Left renal pelvis (tissue), 4 donors: ENCODE data around the gene HID1. TPM values are rescaled to one million over a fixed set of nuclear protein-coding genes. Genes with fewer than 3 reads are reported as not detected.
A peak's percentile ranks its signal among the peaks of the same experiment; 100 is the strongest.
"Not testable (repeated sequence)": the region's sequence is repeated elsewhere in the genome, so short reads cannot be mapped to it uniquely, and the experiment has no call there.

Source experiments
- DNase-seq, 4 donors: peaks; one replicate each; pipeline ENCODE4 v3.0.0-alpha.2; 2013; ENCODE audit warnings: low read depth in 4 of 4, low spot score in 3 of 4
- polyA plus RNA-seq, 4 donors: library from polyadenylated mRNA; unstranded; fragments of 120-200 nt; gene quantifications; one replicate each; pipeline ENCODE4 v1.2.1, GENCODE V29; 2013; ENCODE audit not compliant: insufficient read length in 4 of 4

Gene HID1
- polyA plus RNA-seq, 4 donors, result 5.4 to 19.6 (median 12.6) TPM

DNA sequence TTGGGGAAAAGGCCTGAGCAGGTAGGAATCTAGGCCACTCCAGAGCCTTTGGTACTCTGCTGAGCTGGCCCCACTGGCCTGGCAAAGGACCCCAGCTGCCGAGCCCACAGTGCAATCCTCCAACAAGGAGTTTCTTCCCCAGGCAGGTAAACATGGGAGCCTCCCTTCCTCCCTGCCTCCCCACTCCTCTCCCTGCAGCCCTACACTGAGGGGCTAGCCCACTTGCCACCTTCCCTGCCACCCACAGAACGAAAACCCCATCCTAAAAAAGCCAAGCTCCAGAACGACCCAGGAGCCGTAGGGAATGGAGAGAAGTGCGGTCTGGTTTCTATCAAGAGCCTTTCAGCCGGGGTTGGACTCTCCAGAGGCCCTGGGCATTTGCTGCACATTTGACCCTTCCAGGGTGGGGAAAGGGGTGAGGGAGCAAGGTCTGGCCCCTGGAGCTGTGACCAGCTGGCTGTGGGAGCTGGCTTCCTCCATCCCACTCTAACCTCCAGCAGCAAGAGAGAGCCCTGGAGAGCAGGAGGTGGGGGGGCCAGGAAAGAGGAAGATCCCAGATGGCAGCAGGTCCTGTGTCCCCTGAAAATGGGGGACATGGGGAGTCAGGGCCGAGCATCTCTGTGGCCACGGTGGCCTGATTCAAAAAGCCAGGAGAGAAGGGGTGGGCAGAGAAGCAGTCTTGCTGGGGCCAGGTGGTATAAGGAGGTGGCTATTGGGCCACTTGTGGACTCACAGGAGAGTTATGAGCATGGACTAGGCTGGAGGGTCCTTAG, 1.3 kb downstream of the HID1 start:
- DNase-seq, result no peak

DNA sequence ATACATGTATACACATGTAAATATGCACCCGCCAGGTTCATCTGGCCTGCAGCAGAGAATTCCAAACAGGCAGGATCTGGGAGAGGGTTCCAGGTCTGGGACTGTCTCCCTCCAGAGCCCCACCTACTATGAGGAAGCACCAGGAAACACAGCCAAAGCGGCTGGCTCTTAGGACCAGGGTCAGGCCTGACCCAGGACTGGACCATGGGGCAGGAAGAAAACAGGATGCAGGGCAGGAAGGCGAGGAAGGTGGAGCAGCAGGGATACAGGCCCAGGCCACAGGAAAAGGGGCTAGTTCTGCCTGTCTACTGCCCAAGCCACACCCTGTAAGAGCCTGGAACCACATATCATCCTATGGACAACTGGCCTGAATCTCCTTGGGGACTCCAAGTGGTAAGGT, 2.2 kb downstream of the HID1 start:
- no peak for DNase-seq

- DNase-seq, result not testable (repeated sequence)
Observed at GRCh38 chr17:74969501-74969900, 3.1 kb downstream of the HID1 start.

- no peak for DNase-seq
Observed at GRCh38 chr17:74968361-74968780, 4.2 kb downstream of the HID1 start.

- no peak for DNase-seq
Observed at GRCh38 chr17:74964988-74965622, 7.5 kb downstream of the HID1 start.

GRCh38 chr17:74964246-74964761, 8.3 kb downstream of the HID1 start:
- no peak for DNase-seq

DNA sequence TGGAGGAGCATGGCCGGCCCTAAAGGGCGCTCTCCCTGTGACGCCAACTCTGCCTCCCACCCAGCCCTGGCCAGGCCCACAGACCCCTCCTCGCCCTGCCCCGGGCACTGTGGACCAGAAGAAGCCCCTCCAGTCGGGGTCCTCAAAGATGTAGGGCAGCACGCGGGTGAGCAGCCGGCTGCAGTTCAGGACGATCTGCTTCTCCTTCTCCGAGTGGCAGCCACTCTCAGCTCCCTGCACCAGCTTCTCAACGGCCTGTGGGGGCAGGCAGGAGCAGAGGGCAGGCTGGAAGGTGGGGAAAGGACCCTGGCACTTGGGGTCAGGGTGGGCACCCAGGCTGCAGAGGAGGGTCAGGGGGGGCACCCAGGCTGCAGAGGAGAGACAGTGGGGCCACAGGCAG, 8.9 kb downstream of the HID1 start:
- no peak for DNase-seq

DNA sequence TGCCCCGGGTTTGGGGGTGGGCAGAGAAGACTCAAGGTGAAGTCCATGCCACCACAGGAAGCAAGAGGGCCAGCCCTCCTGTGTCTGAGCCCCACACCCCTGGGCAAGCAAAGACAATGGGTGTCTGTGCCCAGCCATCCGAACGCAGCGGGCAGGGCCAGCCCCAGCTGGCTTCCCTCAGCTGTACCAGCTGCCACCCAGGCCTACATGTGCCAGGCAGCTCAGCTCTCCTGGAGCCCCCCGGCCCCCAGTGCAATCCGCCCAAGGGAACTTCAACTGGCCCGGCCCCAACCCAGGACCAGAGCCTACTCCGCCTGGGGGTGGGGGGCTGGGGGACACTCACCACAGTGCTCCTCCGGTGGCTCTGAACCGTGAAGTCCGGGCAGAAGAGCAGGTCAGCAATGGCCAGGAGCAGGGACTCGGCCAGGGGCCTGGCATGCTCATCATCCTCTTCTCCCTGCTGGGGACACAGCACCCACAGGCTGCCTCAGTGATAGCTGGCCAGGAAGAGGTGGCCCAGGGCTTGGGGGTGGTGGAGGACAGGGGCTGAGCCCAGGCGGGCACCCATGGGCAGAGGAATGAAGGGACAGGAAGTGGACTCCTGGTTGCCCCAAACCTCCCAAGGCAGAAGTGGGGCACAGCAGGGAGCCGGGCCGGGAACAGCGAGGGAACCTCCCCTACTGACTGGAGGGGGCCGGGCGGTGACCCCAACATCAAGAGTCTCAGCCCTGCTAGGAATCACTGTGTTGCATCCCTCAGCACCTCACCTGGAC, 9.8 kb downstream of the HID1 start:
- DNase-seq, result no peak

- peak in 3 of 4 donors; percentile 70 to 77 (median 72) for DNase-seq
Observed at GRCh38 chr17:74961657-74962350, 10.8 kb downstream of the HID1 start.

DNA sequence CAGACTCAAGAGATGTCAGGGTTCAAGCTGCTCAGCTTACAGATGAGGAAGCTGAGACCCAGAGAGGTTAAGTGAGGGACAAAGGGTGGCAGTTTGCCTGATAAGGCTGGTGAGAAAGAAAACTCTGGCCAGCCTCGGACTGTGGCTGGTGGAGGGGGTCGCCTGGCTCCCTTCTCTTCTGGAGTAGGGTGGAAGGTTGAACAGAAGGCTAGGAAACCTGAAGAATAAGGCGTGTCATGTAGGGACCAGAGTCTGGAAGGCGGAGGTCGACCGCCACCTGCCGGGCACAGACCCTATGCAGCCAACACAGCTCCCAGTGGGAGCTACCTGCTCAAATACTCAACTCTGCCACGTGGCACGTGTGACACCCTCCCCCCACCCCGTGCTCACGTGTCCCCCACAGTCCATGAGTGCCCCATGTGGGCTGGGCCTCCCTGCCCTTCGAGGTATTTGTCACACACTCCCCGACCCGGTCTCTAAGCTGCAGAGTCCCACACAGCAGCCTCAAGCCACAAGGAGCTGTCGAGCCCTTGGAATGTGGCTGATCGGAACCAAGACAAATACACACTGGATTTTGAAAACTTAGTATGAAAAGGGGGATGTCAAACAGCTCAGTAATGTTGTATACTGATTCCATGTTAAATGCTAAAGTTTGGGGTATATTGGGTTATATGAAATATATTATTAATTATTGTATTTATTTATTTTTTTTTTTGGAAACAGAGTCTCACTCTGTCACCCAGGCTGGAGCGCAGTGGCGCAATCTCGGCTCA, 11.8 kb downstream of the HID1 start:
- DNase-seq, result no peak

- no peak for DNase-seq
Observed at GRCh38 chr17:74959826-74960515, 12.6 kb downstream of the HID1 start.

DNA sequence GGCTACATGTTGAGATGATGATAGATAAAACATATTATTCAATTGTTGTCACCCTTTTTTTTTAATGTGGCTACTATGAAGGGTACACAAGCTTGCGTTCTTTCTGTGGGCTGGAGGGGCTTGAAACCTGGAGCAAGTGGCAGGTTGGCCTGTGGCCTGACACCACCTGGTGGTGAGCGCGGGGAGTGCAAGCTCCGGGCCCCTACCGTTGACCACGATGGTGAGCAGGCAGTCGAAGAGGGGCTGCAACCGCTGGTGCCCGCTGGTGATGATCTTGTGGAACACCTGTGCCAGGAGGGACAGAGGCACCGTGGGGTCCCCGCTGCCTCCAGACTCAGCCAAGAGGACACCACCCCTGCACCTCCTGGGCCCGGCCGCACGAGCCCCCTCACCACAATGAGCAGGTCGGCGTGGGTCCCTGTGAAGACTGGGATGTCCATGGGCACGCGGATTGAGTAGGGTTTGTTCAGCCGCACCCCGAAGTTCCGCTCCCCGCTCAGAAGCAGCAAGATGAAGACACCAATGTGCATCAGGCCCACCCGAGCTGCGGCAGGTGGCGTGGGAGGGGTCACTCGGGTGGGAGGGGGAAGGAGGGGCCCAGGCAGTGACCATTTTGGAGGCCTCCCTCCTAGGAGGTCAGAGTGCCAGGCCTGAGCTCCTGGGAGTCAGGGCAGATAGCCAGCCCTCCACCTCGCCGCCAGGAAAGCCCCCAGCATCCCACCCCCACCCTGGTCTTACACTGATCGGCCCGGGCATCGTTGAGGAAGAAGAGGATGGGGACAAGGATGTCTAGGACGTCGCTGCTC, 14.4 kb downstream of the HID1 start:
- no peak for DNase-seq

DNA sequence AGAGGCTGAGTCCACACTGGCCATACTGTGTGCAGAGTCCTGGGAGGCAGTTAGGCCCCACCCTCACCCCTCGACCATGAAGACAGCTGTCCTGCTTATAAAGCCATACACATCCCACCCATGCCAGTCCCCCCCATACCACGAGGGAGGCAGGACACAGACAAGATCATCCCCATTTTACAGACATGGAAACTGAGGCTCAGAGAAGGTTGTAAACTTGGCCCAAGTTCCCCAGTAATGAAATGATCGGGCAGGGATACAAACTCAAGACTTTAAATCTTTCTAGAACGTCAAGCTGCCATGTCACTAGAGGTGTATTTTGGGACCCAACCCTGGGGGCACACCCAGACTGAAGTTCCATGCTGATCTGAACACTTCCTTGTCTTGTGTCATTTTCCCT, 16.5 kb downstream of the HID1 start:
- DNase-seq, result no peak

DNA sequence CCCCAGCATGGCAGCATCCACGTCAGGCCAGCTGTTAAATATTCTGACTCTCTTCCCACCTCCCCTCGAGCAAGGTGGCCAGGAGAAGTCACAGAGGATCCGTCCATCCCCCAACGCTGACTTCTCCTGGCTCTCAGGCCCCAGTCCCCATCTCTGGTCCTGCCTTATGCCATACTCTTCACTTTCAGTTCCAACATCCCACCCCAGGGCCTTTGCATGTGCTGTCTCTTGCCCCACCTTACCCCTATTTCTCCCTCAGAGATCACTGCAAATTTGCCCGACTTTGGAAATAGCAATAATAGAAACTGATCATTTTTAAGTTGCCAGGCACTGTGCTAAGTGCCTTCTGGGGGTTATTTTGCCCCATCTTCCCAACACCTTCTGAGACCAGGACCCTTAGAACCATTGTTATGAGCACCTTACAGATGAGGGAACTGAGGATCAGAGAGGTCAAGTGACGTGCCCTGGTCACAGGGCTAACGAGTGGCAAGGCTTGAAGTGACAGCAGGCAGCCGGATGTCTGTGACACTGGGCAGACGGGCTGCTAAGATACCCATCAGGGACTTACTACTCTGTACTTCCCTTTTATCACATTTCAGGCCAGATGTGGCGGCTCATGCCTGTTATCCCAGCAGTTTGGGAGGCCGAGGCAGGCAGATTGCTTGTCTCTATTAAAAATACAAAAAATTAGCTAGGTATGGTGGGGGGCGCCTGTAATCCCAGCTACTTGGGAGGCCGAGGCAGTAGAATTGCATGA, 17.7 kb downstream of the HID1 start:
- DNase-seq, result no peak

GRCh38 chr17:74954115-74954514, 18.4 kb downstream of the HID1 start:
- no peak for DNase-seq

DNA sequence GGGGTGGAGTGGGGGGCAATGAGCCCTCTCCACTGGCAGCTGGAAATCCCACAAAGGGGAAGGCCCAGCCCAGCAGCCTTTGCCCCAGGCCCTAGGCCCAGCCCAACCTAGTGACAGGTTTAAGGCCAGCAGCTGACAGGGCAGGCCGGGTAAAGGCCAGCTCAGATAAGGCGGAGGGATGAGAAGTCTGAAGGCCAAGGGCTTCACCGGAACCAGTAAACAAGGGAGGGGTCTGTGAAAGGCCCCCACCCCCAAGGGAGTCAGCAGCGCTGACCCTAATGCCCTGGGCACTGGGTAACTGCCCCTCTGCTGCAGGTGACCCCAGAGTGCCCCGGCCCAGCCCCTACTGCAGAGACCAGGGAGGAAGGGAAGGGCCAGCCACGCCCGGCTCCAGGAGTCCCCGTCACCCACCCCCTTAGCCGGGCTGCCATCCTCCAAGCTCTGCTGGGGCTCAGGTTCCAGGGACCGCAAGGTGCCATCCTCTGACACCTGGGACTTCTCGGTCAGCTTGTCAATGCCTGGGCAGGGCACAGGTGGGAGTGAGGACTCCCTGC, 19.3 kb downstream of the HID1 start:
- DNase-seq, result no peak

DNA sequence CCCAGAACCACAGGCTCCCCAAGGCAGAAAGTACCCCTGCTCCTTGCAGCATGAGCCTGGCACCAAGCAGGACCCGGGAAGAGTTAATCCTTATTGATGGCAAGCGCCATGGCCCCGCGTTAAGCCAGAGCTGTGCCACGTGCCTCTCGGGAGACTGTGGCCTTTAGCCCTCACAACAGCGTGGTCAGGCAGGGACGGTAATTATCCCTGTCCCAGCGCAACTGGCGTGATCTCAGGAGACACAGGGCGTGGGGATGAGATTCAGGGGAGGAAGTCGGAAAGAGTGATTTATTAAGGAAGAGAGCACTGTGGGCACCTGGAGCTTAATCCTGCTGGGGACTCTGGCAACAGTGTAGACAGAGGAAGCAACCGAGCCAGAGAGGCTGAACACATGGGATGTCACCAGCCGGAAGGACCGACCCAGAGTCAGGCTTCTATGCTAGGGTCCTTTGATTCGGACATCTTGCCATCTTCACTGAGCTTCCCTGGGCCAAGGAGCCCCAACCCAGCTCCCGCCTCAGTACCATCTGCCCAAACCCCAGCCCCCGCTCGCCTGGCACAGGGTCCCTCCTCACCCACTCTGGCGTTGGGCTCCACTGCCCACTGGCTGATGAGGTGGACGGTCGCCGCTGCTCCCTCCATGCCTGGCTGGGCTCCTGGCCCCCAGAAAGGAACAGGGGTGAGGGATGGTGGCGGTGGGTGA, 20.0 kb downstream of the HID1 start:
- no peak for DNase-seq
